ENCODE data around the gene KBTBD3.

GRCh38 chr11:106082096-106082495 is 4.9 kb upstream of the KBTBD3 start:
- TF ChIP-seq CTCF (conservative IDR thresholded peaks at IDR 0.05; ENCODE audit: low read depth in 2 of 2) (no peak), EZH2phosphoT487 (IDR thresholded peaks at IDR 0.05; ENCODE audit: unreplicated experiment) (no peak), JUNB (IDR thresholded peaks at IDR 0.05; ENCODE audit: unreplicated experiment) (no peak), POLR2AphosphoS5 (IDR thresholded peaks at IDR 0.05; ENCODE audit: low read depth) (no peak), EZH2 (IDR thresholded peaks at IDR 0.05; ENCODE audit: low read depth, unreplicated experiment) (no peak), NANOG (IDR thresholded peaks at IDR 0.05; ENCODE audit: borderline replicate concordance) (no peak), ZNF462 (CRISPR knock-in tag; IDR thresholded peaks at IDR 0.05) (no peak), REST (IDR thresholded peaks at IDR 0.05; ENCODE audit: unreplicated experiment) (no peak), CREB1 (CRISPR knock-in tag; IDR thresholded peaks at IDR 0.05; ENCODE audit: low read depth) (no peak), ZNF114 (CRISPR knock-in tag; IDR thresholded peaks at IDR 0.05) (no peak)
